ENCODE measurements around the gene CHML. TPM values are rescaled to one million over a fixed set of nuclear protein-coding genes. Genes with fewer than 3 reads are reported as not detected.

CHML gene
- total and polyA plus RNA-seq, 10 of the 15 experiments (the other 5 are each of a cell fraction or from before 2014, with no cell fraction given), result 2.0 to 15.5 (median 6.0) TPM

- no peak for TF ChIP-seq DPF2 (IDR thresholded peaks at IDR 0.05)
- TF ChIP-seq GABPA (IDR thresholded peaks at IDR 0.05; ENCODE audit: low read depth), result no peak
- TF ChIP-seq STAT1 (conservative IDR thresholded peaks at IDR 0.05), result no peak
- no peak for TF ChIP-seq YBX1 (IDR thresholded peaks at IDR 0.05)
- TF ChIP-seq SMAD5 (IDR thresholded peaks at IDR 0.05; ENCODE audit: low read depth), result no peak
- no peak for TF ChIP-seq ATF7 (IDR thresholded peaks at IDR 0.05; ENCODE audit: low read depth)
- no peak for TF ChIP-seq KDM1A (IDR thresholded peaks at IDR 0.05; ENCODE audit: borderline replicate concordance)
Measured at GRCh38 chr1:241679404-241679803, 39.2 kb upstream of the CHML start (continued).

GRCh38 chr1:241678536-241678935 lies 38.4 kb upstream of the CHML start:
- H3K9ac ChIP-seq (ENCODE audit: control insufficient read depth, insufficient read depth, low read length), result no peak overlapping the region
- in situ Hi-C loops (cut with MboI), result no loop called here
- intact Hi-C loops (cut with micrococcal nuclease; ENCODE audit: unreplicated experiment), result no loop called here
- H3K79me2 ChIP-seq (ENCODE audit: control insufficient read depth, insufficient read depth, low read length), result no peaks in the 10 kb centered on the region
- ChIA-PET POLR2A (interaction anchor here (0.7 to 1.0 kb wide), 2 partner anchors 9 to 1302 kb away, joined by 3 to 5 read pairs; no protein-coding TSS in a partner anchor), SMC1A (ENCODE audit: uncharacterized antibody, unreplicated experiment) (no interaction called here), RAD21 (ENCODE audit: unreplicated experiment) (no interaction called here), CTCF (no interaction called here)
- WGBS (ENCODE audit: insufficient coverage, insufficient replicate concordance, low lambda C conversion rate, missing lambda C conversion rate), result 40% methylated on average over 2 of the region's 2 CpGs
- TF ChIP-seq TCF3 (IDR thresholded peaks at IDR 0.05; ENCODE audit: borderline replicate concordance, insufficient read depth, low read depth, low read length) (no peak), CBX3 (IDR thresholded peaks at IDR 0.05; ENCODE audit: borderline replicate concordance, low read depth) (no peak), NFYA (IDR thresholded peaks at IDR 0.05; ENCODE audit: borderline replicate concordance, low read depth, low read length) (no peak), ZNF384 (IDR thresholded peaks at IDR 0.05; ENCODE audit: borderline replicate concordance, low read depth, low read length) (no peak), MYC (IDR thresholded peaks at IDR 0.05; ENCODE audit: insufficient read depth, insufficient read length, insufficient replicate concordance, low read length, severe bottlenecking) (no peak), MEF2B (IDR thresholded peaks at IDR 0.05; ENCODE audit: partially characterized antibody, poor library complexity, severe bottlenecking) (no peak), CBFB (IDR thresholded peaks at IDR 0.05; ENCODE audit: low read depth) (no peak), TAF1 (IDR thresholded peaks at IDR 0.05; ENCODE audit: borderline replicate concordance, low read depth, low read length) (no peak), E4F1 (IDR thresholded peaks at IDR 0.05; ENCODE audit: borderline replicate concordance, partially characterized antibody) (no peak), MYB (IDR thresholded peaks at IDR 0.05; ENCODE audit: borderline replicate concordance, low read depth, low read length) (no peak), KLF5 (IDR thresholded peaks at IDR 0.05; ENCODE audit: partially characterized antibody) (no peak), MEF2A (IDR thresholded peaks at IDR 0.05; ENCODE audit: insufficient read depth, low read depth, low read length) (no peak), TCF12 (IDR thresholded peaks at IDR 0.05; ENCODE audit: low read depth, low read length) (no peak), BACH1 (IDR thresholded peaks at IDR 0.05; ENCODE audit: borderline replicate concordance) (no peak), TBL1XR1 (IDR thresholded peaks at IDR 0.05; ENCODE audit: low read depth, low read length) (no peak), SIN3A (IDR thresholded peaks at IDR 0.05; ENCODE audit: low read depth, low read length) (no peak)
- no peak for DNase-seq (ENCODE audit: low read depth, low spot score)
- no peaks in the 10 kb centered on the region for H3K9me3 ChIP-seq (replicated peaks; ENCODE audit: control insufficient read depth, insufficient read depth, low read length)
- H2AFZ ChIP-seq (ENCODE audit: control insufficient read depth, low read depth, low read length), result no peak overlapping the region
- FAIRE-seq, result no peak
- no peaks in the 10 kb centered on the region for H3K27me3 ChIP-seq (replicated peaks in 1 of 2; ENCODE audit: control insufficient read depth in 2 of 2, insufficient read depth in 2 of 2, low read length in 1 of 2)
- H3K4me3 ChIP-seq, result no peak overlapping the region
- no peaks in the 10 kb centered on the region for H3K36me3 ChIP-seq (ENCODE audit: control insufficient read depth in 2 of 2, insufficient read depth in 2 of 2, low read length in 1 of 2)
- ATAC-seq, result no peak
- H4K20me1 ChIP-seq (ENCODE audit: control insufficient read depth, insufficient read depth), result no peaks in the 10 kb centered on the region
- no peak overlapping the region for H3K27ac ChIP-seq (ENCODE audit: control insufficient read depth, insufficient read depth)
- H3K4me1 ChIP-seq (ENCODE audit: control insufficient read depth, insufficient read depth, low read length), result peaks cover 4% of the 10 kb centered on the region; the same call in 1 of the 2 replicates
- BruUV-seq (replicated peaks), result no TSS peak
- H3K4me2 ChIP-seq (ENCODE audit: control insufficient read depth, insufficient read depth), result no peak overlapping the region

Data from GM12878 (cell line).